ENCODE measurements around the gene CD2AP. TPM values are rescaled to one million over a fixed set of nuclear protein-coding genes. Genes with fewer than 3 reads are reported as not detected.

Gene CD2AP
- total and polyA plus RNA-seq, 9 of the 15 experiments (the other 6 are each of a cell fraction or from before 2014, with no cell fraction given), result 9.4 to 69.7 (median 38.7) TPM

DNA sequence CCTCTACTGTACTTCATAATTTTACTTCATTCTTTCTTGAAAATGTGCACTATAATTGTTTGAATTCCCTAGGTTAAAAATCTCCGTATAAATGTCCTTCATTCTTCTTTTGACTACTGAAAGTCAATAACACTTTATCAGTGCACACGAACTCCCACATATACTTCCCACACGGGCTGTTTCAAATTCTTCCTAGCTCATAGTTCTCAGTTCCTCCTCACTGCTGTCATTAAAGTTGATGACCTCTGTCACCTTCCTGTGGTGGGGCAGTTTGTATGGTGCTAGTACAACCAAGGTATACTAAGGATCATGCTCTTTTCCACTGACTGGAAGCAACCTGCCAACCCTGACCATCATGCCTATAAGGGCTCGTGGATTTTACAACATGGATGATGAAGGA is 40.0 kb upstream of the CD2AP start (continued):
- TF ChIP-seq ZBTB40 (IDR thresholded peaks at IDR 0.05) (peak; percentile 67), ZBTB40 (CRISPR knock-in tag; IDR thresholded peaks at IDR 0.05) (no peak), RBM22 (IDR thresholded peaks at IDR 0.05; ENCODE audit: low read depth, low read length, poor library complexity, severe bottlenecking) (no peak), GABPA (tag; conservative IDR thresholded peaks at IDR 0.05; ENCODE audit: low read depth) (no peak), RBBP5 (IDR thresholded peaks at IDR 0.05; ENCODE audit: borderline replicate concordance, insufficient read depth, low read length, poor library complexity, severe bottlenecking) (no peak), BRCA1 (IDR thresholded peaks at IDR 0.05) (no peak), BRCA1 (CRISPR knock-in tag; IDR thresholded peaks at IDR 0.05) (no peak), TBP (optimal IDR thresholded peaks at IDR 0.05; ENCODE audit: low read depth, low read length) (no peak), SMARCB1 (IDR thresholded peaks at IDR 0.05; ENCODE audit: insufficient read length, low read depth) (no peak), MED1 (CRISPR knock-in tag; IDR thresholded peaks at IDR 0.05; ENCODE audit: borderline replicate concordance) (no peak), ZNF174 (CRISPR knock-in tag; IDR thresholded peaks at IDR 0.05) (no peak)
- TF ChIP-seq, protein P1, sequence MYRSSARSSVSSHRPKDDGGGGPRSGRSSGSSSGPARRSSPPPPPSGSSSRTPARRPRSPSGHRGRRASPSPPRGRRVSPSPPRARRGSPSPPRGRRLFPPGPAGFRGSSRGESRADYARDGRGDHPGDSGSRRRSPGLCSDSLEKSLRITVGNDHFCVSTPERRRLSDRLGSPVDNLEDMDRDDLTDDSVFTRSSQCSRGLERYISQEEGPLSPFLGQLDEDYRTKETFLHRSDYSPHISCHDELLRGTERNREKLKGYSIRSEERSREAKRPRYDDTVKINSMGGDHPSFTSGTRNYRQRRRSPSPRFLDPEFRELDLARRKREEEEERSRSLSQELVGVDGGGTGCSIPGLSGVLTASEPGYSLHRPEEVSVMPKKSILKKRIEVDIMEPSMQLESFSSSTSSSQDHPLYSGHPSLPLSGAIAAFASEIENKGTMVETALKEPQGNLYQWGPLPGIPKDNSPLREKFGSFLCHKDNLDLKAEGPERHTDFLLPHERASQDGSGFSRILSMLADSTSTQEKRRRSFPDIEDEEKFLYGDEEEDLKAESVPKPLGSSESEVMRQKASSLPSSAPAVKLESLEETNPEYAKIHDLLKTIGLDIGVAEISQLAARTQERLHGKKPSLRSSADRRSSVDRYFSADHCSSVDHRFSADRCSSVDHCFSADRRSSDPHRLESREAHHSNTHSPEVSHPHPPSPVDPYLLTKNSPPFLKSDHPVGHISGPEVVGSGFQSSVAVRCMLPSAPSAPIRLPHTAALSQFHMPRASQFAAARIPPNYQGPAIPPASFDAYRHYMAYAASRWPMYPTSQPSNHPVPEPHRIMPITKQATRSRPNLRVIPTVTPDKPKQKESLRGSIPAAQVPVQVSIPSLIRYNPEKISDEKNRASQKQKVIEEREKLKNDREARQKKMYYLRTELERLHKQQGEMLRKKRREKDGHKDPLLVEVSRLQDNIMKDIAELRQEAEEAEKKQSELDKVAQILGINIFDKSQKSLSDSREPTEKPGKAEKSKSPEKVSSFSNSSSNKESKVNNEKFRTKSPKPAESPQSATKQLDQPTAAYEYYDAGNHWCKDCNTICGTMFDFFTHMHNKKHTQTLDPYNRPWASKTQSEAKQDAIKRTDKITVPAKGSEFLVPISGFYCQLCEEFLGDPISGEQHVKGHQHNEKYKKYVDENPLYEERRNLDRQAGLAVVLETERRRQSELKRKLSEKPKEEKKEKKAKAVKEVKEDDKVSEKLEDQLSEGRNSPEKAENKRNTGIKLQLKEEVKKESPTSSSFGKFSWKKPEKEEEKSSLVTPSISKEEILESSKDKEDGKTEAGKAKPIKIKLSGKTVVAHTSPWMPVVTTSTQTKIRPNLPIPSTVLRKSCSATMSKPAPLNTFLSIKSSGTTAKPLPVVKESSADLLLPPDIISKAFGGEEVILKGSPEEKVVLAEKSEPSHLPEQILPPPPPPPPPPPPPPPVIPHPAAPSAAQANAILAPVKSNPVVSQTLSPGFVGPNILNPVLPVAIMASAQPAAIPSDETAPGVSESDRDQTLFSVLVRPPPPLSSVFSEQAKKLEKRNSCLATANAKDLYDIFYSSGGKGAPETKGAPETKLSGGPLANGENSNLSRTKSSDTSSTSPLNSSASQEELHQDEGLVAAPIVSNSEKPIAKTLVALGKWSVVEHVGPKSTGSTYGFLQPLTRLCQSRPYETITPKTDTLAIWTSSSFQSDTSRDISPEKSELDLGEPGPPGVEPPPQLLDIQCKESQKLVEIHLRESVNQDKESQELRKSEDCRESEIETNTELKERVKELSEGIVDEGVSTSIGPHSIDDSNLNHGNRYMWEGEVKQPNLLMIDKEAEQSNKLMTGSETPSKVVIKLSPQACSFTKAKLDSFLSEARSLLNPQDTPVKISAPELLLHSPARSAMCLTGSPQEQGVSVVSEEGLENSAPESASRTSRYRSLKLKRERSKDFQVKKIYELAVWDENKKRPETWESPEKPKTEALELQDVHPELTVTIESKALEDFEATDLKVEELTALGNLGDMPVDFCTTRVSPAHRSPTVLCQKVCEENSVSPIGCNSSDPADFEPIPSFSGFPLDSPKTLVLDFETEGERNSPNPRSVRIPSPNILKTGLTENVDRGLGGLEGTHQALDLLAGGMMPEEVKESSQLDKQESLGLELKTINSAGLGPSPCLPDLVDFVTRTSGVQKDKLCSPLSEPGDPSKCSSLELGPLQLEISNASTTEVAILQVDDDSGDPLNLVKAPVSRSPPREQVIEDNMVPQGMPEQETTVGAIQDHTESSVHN (IDR thresholded peaks at IDR 0.05; ENCODE audit: borderline replicate concordance in 1 of 2, low read depth in 1 of 2), result no peak
